ENCODE measurements around the gene PREPL.
"Not testable (repeated sequence)": the region's sequence is repeated elsewhere in the genome, so short reads cannot be mapped to it uniquely, and the experiment has no call there.

Gene PREPL

DNA sequence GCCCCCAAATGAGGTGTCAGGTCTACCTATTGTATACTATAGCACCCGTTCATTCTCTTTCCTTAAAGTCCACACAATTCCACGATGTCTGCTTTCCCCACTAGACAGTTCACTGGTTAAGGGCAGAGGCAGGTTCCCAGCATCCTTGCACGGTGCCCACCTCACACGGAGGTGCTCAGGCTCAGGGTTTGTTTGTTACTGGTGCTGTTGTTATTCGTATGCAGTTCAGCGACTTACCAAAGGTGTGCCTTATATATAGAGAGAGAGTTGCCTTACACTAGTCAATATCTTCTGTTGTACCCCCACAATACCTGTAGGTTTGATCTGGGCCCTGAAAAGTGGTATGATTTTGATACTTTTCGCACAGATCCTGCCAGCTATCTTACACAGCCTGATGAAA, 55.4 kb downstream of the PREPL start:
- H3K4me2 ChIP-seq (ENCODE audit: low read length) = no peak overlapping the region
- H3K4me3 ChIP-seq (ENCODE audit: low read depth, low read length, poor library complexity, severe bottlenecking) = no peak overlapping the region
- no peak overlapping the region for H3K9ac ChIP-seq (ENCODE audit: low read length)
- no peaks in the 10 kb centered on the region for H3K27me3 ChIP-seq (ENCODE audit: insufficient read depth, low read length)
- no peaks in the 10 kb centered on the region for H3K9me2 ChIP-seq (ENCODE audit: low read depth, low read length)
- no peaks in the 10 kb centered on the region for H3K79me2 ChIP-seq (ENCODE audit: insufficient read depth, low read length)
- no peak overlapping the region for H2AFZ ChIP-seq (ENCODE audit: low read length)
- no peak overlapping the region for H3K27ac ChIP-seq (ENCODE audit: low read depth, low read length, poor library complexity, severe bottlenecking)
- no peaks in the 10 kb centered on the region for H3F3A ChIP-seq (ENCODE audit: insufficient read depth, low read length)
- no peaks in the 10 kb centered on the region for H3K4me1 ChIP-seq (ENCODE audit: insufficient read depth, low read length, severe bottlenecking)
- H4K20me1 ChIP-seq (ENCODE audit: insufficient read depth, low read length) = no peaks in the 10 kb centered on the region
- no peak for TF ChIP-seq EZH2 (IDR thresholded peaks at IDR 0.05; ENCODE audit: borderline replicate concordance, low read length)
- TF ChIP-seq, protein P1, sequence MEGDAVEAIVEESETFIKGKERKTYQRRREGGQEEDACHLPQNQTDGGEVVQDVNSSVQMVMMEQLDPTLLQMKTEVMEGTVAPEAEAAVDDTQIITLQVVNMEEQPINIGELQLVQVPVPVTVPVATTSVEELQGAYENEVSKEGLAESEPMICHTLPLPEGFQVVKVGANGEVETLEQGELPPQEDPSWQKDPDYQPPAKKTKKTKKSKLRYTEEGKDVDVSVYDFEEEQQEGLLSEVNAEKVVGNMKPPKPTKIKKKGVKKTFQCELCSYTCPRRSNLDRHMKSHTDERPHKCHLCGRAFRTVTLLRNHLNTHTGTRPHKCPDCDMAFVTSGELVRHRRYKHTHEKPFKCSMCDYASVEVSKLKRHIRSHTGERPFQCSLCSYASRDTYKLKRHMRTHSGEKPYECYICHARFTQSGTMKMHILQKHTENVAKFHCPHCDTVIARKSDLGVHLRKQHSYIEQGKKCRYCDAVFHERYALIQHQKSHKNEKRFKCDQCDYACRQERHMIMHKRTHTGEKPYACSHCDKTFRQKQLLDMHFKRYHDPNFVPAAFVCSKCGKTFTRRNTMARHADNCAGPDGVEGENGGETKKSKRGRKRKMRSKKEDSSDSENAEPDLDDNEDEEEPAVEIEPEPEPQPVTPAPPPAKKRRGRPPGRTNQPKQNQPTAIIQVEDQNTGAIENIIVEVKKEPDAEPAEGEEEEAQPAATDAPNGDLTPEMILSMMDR (IDR thresholded peaks at IDR 0.05; ENCODE audit: low read length) = no peak
- H3K9me3 ChIP-seq (ENCODE audit: low read length) = peaks cover 11% of the 10 kb centered on the region
- H3K36me3 ChIP-seq (ENCODE audit: insufficient read depth, low read length) = no peaks in the 10 kb centered on the region; the same call in 1 of the 2 replicates

DNA sequence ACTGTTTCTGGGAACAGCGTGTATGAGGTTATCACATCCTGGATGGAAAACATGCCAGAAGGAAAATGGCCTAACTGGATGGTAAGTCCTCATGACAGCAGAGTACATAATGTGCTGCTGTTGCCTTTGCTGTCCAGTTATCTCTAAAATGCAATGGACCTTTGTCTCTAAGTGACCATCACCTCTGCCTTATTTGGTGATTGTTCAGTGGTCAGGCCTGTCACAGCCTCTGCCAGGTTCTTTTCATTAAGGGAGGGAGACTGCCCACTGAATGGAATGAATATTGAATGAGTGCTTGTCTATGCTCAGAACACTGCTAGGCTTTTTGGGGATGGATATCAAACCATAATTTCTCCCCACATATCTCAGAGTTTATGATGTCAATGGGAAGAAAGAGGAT, 57.0 kb downstream of the PREPL start:
- Histone ChIP-seq H3K9ac (ENCODE audit: low read length) (no peak overlapping the region), H3K79me2 (ENCODE audit: insufficient read depth, low read length) (no peaks in the 10 kb centered on the region), H3K4me2 (ENCODE audit: low read length) (no peak overlapping the region), H2AFZ (ENCODE audit: low read length) (no peak overlapping the region), H3K9me3 (ENCODE audit: low read length) (no peaks in the 10 kb centered on the region), H4K20me1 (ENCODE audit: insufficient read depth, low read length) (no peaks in the 10 kb centered on the region), H3K4me3 (ENCODE audit: low read depth, low read length, poor library complexity, severe bottlenecking) (no peak overlapping the region), H3F3A (ENCODE audit: insufficient read depth, low read length) (no peaks in the 10 kb centered on the region), H3K36me3 (ENCODE audit: insufficient read depth, low read length) (no peaks in the 10 kb centered on the region), H3K27me3 (ENCODE audit: insufficient read depth, low read length) (no peaks in the 10 kb centered on the region), H3K9me2 (ENCODE audit: low read depth, low read length) (no peaks in the 10 kb centered on the region), H3K27ac (ENCODE audit: low read depth, low read length, poor library complexity, severe bottlenecking) (no peak overlapping the region), H3K4me1 (ENCODE audit: insufficient read depth, low read length, severe bottlenecking) (no peaks in the 10 kb centered on the region)
- TF ChIP-seq, protein P1 (IDR thresholded peaks at IDR 0.05; ENCODE audit: low read length) = no peak
- TF ChIP-seq EZH2 (IDR thresholded peaks at IDR 0.05; ENCODE audit: borderline replicate concordance, low read length) = no peak

DNA sequence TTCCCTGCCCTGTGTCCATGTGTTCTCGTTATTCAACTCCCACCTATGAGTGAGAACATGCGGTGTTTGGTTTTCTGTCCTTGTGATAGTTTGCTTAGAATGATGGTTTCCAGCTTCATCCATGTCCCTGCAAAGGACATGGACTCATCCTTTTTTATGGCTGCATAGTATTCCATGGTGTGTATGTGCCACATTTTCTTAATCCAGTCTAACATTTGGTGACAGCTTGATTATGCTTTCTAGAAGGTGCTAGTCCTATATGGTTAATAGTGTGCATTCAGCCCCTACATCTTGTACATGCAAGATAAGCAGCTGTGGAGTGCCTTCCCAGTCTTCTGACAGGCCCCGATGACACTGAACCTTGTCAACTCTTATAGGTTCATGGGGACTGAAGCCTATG, 57.5 kb downstream of the PREPL start:
- not testable (repeated sequence) for H3K9me2 ChIP-seq (ENCODE audit: low read depth, low read length); H3K4me3 ChIP-seq (ENCODE audit: low read depth, low read length, poor library complexity, severe bottlenecking); H3K9ac ChIP-seq (ENCODE audit: low read length); H4K20me1 ChIP-seq (ENCODE audit: insufficient read depth, low read length); H3K9me3 ChIP-seq (ENCODE audit: low read length); H2AFZ ChIP-seq (ENCODE audit: low read length); H3K27me3 ChIP-seq (ENCODE audit: insufficient read depth, low read length); H3K27ac ChIP-seq (ENCODE audit: low read depth, low read length, poor library complexity, severe bottlenecking); H3F3A ChIP-seq (ENCODE audit: insufficient read depth, low read length); H3K36me3 ChIP-seq (ENCODE audit: insufficient read depth, low read length); H3K79me2 ChIP-seq (ENCODE audit: insufficient read depth, low read length); H3K4me1 ChIP-seq (ENCODE audit: insufficient read depth, low read length, severe bottlenecking); H3K4me2 ChIP-seq (ENCODE audit: low read length)

DNA sequence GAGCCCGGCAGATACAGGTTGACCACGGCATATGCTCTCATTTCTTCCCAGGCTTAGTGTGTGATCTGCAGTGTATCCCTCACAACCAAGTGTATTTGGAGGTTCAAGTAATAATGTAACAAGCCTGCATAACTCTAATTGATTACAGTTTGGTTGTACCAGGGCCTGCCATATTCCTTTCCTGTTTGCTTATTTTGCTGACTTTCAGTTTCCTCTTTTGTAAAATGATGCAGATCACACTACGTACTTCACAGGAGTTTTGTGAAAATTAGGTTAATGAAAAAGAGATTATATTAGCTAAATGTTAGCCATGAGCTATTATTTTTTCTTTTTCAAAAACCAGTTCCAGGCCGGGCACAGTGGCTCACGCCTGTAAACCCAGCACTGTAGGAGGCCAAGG, 60.2 kb downstream of the PREPL start:
- TF ChIP-seq, protein P1 (IDR thresholded peaks at IDR 0.05; ENCODE audit: low read length) = no peak
- no peak for TF ChIP-seq EZH2 (IDR thresholded peaks at IDR 0.05; ENCODE audit: borderline replicate concordance, low read length)

More for the DNA sequence above, 60.2 kb downstream of the PREPL start:
- H3K4me3 ChIP-seq (ENCODE audit: low read depth, low read length, poor library complexity, severe bottlenecking) = no peak overlapping the region
- H3K4me2 ChIP-seq (ENCODE audit: low read length) = no peak overlapping the region
- H4K20me1 ChIP-seq (ENCODE audit: insufficient read depth, low read length) = no peaks in the 10 kb centered on the region
- H2AFZ ChIP-seq (ENCODE audit: low read length) = no peak overlapping the region
- H3K9me3 ChIP-seq (ENCODE audit: low read length) = no peaks in the 10 kb centered on the region
- H3K36me3 ChIP-seq (ENCODE audit: insufficient read depth, low read length) = no peaks in the 10 kb centered on the region
- peaks cover 1% of the 10 kb centered on the region for H3K4me1 ChIP-seq (ENCODE audit: insufficient read depth, low read length, severe bottlenecking)
- no peak overlapping the region for H3K9ac ChIP-seq (ENCODE audit: low read length)
- H3F3A ChIP-seq (ENCODE audit: insufficient read depth, low read length) = no peaks in the 10 kb centered on the region
- H3K27me3 ChIP-seq (ENCODE audit: insufficient read depth, low read length) = no peaks in the 10 kb centered on the region
- H3K79me2 ChIP-seq (ENCODE audit: insufficient read depth, low read length) = no peaks in the 10 kb centered on the region
- no peak overlapping the region for H3K27ac ChIP-seq (ENCODE audit: low read depth, low read length, poor library complexity, severe bottlenecking)
- no peaks in the 10 kb centered on the region for H3K9me2 ChIP-seq (ENCODE audit: low read depth, low read length)

Data from OCI-LY1 (cell line).